Measurements from ENCODE around the gene NACC2. TPM values are rescaled to one million over a fixed set of nuclear protein-coding genes. Genes with fewer than 3 reads are reported as not detected.

The NACC2 gene
- total and polyA plus RNA-seq, 10 donors: 2.1 to 34.9 (median 23.7) TPM

DNA sequence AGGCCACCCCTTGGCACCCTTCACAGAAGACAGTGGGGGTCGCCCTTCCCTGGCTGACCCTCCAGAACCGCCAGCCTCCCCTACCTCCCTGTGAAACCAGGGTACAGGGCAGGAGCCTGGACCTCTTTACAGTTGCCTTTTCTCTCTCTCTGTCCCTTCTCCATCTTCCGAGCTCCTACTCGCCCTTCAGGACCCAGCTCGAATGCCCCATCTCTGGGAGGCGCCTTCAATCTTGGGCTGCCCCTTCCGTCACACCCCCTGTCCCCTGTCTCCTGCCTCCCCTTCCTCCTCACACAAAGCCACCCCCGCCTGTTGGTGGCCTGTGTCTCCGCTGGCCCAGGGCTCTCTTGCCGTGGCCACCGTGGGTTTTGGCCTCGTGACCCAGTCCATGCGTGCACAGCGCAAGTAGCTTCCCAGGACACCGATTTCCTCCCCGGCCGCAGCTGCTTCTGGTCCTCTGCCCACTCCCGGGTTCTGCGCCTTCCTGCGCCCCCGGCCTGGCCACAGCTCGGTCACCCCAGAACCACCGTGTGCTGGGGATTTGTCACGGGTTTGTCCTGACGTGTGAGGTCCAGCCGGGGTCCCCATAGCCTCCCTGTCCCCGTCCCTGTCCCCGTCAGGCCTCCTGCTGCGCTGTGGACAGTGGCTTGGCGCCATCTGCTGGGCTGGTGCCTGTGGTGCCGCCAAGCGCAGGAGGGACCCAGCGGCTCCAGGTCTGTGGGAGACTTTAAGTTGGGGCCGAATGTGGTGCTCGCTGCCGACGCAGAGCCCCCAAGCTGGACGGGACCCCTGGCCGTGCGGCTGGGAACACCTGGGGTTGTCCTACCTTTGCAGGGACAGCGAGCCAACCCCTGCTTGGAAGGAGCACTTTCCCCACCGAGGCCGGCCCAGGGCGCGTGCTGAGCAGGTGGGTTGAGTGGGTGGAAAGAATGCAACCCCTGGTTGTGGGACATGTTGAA is 27.6 kb upstream of the NACC2 start:
- H3K4me3 ChIP-seq: peak overlapping the region in 2 of 8 donors; percentile 7 to 48
- intact Hi-C loops (cut with DNase I; ENCODE audit: low total_unique reads): loop anchor here (2.0 to 10.0 kb wide), 4 partner anchors 35 to 518 kb away; no protein-coding TSS in a partner anchor
- peak overlapping the region in 1 of 8 donors; percentile 45 for H3K27ac ChIP-seq
- peak; percentile 94 for DNase-seq
- H3K36me3 ChIP-seq: no peaks in the 10 kb centered on the region
- H3K4me1 ChIP-seq: peaks cover 9 to 38% (median 29%) of the 10 kb centered on the region in 6 donors
- H3K9me3 ChIP-seq: no peaks in the 10 kb centered on the region
- peaks cover 0 to 19% (median 0%) of the 10 kb centered on the region in 7 donors for H3K27me3 ChIP-seq (replicated peaks in 1 of 7)
- TF ChIP-seq, protein P1, sequence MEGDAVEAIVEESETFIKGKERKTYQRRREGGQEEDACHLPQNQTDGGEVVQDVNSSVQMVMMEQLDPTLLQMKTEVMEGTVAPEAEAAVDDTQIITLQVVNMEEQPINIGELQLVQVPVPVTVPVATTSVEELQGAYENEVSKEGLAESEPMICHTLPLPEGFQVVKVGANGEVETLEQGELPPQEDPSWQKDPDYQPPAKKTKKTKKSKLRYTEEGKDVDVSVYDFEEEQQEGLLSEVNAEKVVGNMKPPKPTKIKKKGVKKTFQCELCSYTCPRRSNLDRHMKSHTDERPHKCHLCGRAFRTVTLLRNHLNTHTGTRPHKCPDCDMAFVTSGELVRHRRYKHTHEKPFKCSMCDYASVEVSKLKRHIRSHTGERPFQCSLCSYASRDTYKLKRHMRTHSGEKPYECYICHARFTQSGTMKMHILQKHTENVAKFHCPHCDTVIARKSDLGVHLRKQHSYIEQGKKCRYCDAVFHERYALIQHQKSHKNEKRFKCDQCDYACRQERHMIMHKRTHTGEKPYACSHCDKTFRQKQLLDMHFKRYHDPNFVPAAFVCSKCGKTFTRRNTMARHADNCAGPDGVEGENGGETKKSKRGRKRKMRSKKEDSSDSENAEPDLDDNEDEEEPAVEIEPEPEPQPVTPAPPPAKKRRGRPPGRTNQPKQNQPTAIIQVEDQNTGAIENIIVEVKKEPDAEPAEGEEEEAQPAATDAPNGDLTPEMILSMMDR (IDR thresholded peaks at IDR 0.05 in 8 of 11, conservative IDR thresholded peaks at IDR 0.05 in 3 of 11): peak; percentile 96 to 99 (median 98)
- TF ChIP-seq POLR2AphosphoS5 (IDR thresholded peaks at IDR 0.05) (peak; percentile 62 to 82 (median 75)), POLR2A (IDR thresholded peaks at IDR 0.05) (peak in 1 of 3 donors; percentile 25)
- 26 to 31% (median 27%) methylated on average over 30 to 45 of the region's 45 CpGs for WGBS, 5 donors

DNA sequence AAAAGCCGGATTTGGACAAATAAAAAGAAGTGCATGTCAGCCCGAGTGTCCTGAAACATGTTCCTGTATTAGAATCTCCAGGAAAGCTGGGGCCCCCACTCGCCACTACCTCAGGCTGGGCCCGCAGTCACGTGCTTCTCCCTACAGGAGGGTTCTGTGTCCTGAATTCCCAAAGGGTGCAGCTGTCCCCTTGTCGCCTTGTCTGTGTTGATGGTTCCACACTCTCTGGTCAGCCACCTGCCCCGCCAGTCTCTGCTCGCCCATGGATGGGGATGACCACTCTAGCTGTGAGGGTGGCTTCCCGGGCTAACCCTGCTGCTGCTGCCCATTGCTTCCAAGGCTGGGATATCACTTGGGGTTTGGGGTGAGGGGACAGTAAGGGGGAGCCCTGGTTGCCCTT is 26.7 kb upstream of the NACC2 start:
- TF ChIP-seq, protein P1 (IDR thresholded peaks at IDR 0.05 in 8 of 11, conservative IDR thresholded peaks at IDR 0.05 in 3 of 11): no peak
- intact Hi-C loops (cut with DNase I; ENCODE audit: low total_unique reads): loop anchor here (2.0 to 10.0 kb wide), 4 partner anchors 34 to 517 kb away; no protein-coding TSS in a partner anchor
- peaks cover 0 to 12% (median 0%) of the 10 kb centered on the region in 7 donors for H3K27me3 ChIP-seq (replicated peaks in 1 of 7)
- no peak for DNase-seq
- no peak overlapping the region for H3K27ac ChIP-seq
- peaks cover 18 to 47% (median 38%) of the 10 kb centered on the region in 6 donors for H3K4me1 ChIP-seq
- WGBS, 5 donors: 93 to 97% (median 93%) methylated on average over 9 of the region's 9 CpGs
- peaks cover 0 to 1% (median under 1%) of the 10 kb centered on the region in 6 donors for H3K36me3 ChIP-seq
- no peak overlapping the region for H3K4me3 ChIP-seq
- H3K9me3 ChIP-seq: no peaks in the 10 kb centered on the region

DNA sequence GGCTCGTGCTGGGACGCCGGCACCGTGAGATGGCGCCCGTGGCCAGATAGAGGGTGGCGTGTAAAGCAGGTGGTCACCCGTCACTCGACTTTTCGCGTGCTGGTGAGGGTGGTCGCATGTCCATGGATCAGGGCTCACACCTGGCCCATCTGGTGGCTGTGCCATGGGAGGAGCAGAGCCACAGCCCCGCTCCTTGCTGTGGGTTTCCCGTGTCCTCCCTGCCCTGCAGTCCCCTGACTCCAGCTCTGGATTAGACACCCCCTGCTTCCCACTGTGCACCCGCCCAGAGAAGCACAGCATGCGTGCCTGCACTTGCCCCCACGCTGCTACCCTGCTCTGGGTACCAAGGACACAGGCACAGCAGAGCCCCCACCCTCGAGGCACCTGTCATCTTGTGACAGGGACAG is 25.4 kb upstream of the NACC2 start:
- H3K27ac ChIP-seq: peak overlapping the region in 1 of 8 donors; percentile 11
- H3K4me3 ChIP-seq: no peak overlapping the region
- peaks cover 0 to 5% (median 0%) of the 10 kb centered on the region in 7 donors for H3K27me3 ChIP-seq (replicated peaks in 1 of 7)
- 87 to 95% (median 93%) methylated on average over 18 of the region's 18 CpGs for WGBS, 5 donors
- H3K4me1 ChIP-seq: peaks cover 22 to 60% (median 46%) of the 10 kb centered on the region in 6 donors
- intact Hi-C loops (cut with DNase I; ENCODE audit: low total_unique reads): loop anchor here (5.0 to 10.0 kb wide), 2 partner anchors 33 to 516 kb away; no protein-coding TSS in a partner anchor
- TF ChIP-seq POLR2A (IDR thresholded peaks at IDR 0.05): no peak
- TF ChIP-seq POLR2AphosphoS5 (IDR thresholded peaks at IDR 0.05): no peak
- TF ChIP-seq, protein P1 (IDR thresholded peaks at IDR 0.05 in 8 of 11, conservative IDR thresholded peaks at IDR 0.05 in 3 of 11): no peak
- no peaks in the 10 kb centered on the region for H3K9me3 ChIP-seq
- peak; percentile 82 for DNase-seq
- H3K36me3 ChIP-seq: peaks cover 0 to 15% (median 14%) of the 10 kb centered on the region in 6 donors
